ENCODE measurements around the gene IL17RD. TPM values are rescaled to one million over a fixed set of nuclear protein-coding genes. Genes with fewer than 3 reads are reported as not detected.

Gene IL17RD
- polyA plus RNA-seq, 2 of the 4 experiments (the other 2 are of a cell fraction): 0.89 to 1.4 TPM

- CTCF ChIA-PET: interaction anchor here (1.4 to 1.6 kb wide), 2 partner anchors 35 to 37 kb away, joined by 3 to 7 read pairs; no protein-coding TSS in a partner anchor
Observed at GRCh38 chr3:57135964-57136719, 29.0 kb downstream of the IL17RD start.

GRCh38 chr3:57133157-57133556 lies 32.0 kb downstream of the IL17RD start:
- 81% methylated on average over 4 of the region's 4 CpGs for WGBS (ENCODE audit: missing lambda C conversion rate)
- CTCF ChIA-PET: interaction anchor here (1.2 kb wide), 1 partner anchor 14 kb away, joined by 3 read pairs; no protein-coding TSS in a partner anchor
- Histone ChIP-seq H3K4me2 (no peak overlapping the region), H3K4me3 (no peak overlapping the region), H3K27ac (no peak overlapping the region), H3K9me3 (no peaks in the 10 kb centered on the region), H3K4me1 (no peaks in the 10 kb centered on the region)
- FAIRE-seq (no peak), DNase-seq (ENCODE audit: low read depth in 1 of 2, low spot score in 1 of 2) (no peak), ATAC-seq (no peak)
- POLR2A ChIA-PET: no interaction called here
- no peak for TF ChIP-seq KDM1A (IDR thresholded peaks at IDR 0.05; ENCODE audit: low read depth)
- TF ChIP-seq ZSCAN20 (CRISPR knock-in tag; IDR thresholded peaks at IDR 0.05): no peak
- no peak for TF ChIP-seq MYC (IDR thresholded peaks at IDR 0.05; ENCODE audit: borderline replicate concordance, low read length)
- no peak for TF ChIP-seq ZNF302 (CRISPR knock-in tag; IDR thresholded peaks at IDR 0.05)
- TF ChIP-seq REST (IDR thresholded peaks at IDR 0.05): no peak
- TF ChIP-seq HDAC2 (IDR thresholded peaks at IDR 0.05): no peak
- TF ChIP-seq CHD4 (IDR thresholded peaks at IDR 0.05; ENCODE audit: borderline replicate concordance): no peak
- TF ChIP-seq HOXB13 (CRISPR knock-in tag; IDR thresholded peaks at IDR 0.05; ENCODE audit: low read depth): no peak
- no peak for TF ChIP-seq HEYL (CRISPR knock-in tag; IDR thresholded peaks at IDR 0.05)
- no peak for TF ChIP-seq HES2 (IDR thresholded peaks at IDR 0.05)
- no peak for TF ChIP-seq PHF8 (IDR thresholded peaks at IDR 0.05; ENCODE audit: borderline replicate concordance, low read depth)
- no peak for TF ChIP-seq PBX3 (IDR thresholded peaks at IDR 0.05)
- no peak for TF ChIP-seq RCOR1 (IDR thresholded peaks at IDR 0.05; ENCODE audit: low read depth, low read length)

More at GRCh38 chr3:57135964-57136719, 29.0 kb downstream of the IL17RD start:
- ATAC-seq: no peak
- no peak for DNase-seq (ENCODE audit: low read depth in 1 of 2, low spot score in 1 of 2)
- Histone ChIP-seq H3K4me1 (no peaks in the 10 kb centered on the region), H3K27ac (no peak overlapping the region), H3K9me3 (no peaks in the 10 kb centered on the region), H3K4me2 (no peak overlapping the region), H3K4me3 (no peak overlapping the region)
- FAIRE-seq: no peak
- TF ChIP-seq NPAS2 (CRISPR knock-in tag; IDR thresholded peaks at IDR 0.05; ENCODE audit: borderline replicate concordance): no peak
- no peak for TF ChIP-seq MAZ (IDR thresholded peaks at IDR 0.05; ENCODE audit: borderline replicate concordance, low read depth, low read length)
- no peak for TF ChIP-seq EHMT2 (IDR thresholded peaks at IDR 0.05; ENCODE audit: low read depth)
- TF ChIP-seq CBX8 (IDR thresholded peaks at IDR 0.05): no peak
- no peak for TF ChIP-seq HMGXB4 (CRISPR knock-in tag; IDR thresholded peaks at IDR 0.05; ENCODE audit: borderline replicate concordance)
- TF ChIP-seq HDAC2 (IDR thresholded peaks at IDR 0.05): no peak
- no peak for TF ChIP-seq RFX5 (IDR thresholded peaks at IDR 0.05)
- no peak for TF ChIP-seq HOXA7 (CRISPR knock-in tag; IDR thresholded peaks at IDR 0.05)
- no peak for TF ChIP-seq HEYL (CRISPR knock-in tag; IDR thresholded peaks at IDR 0.05)
- no peak for TF ChIP-seq RCOR1 (IDR thresholded peaks at IDR 0.05; ENCODE audit: low read depth, low read length)
- TF ChIP-seq KDM1A (IDR thresholded peaks at IDR 0.05; ENCODE audit: low read depth): no peak
- no peak for TF ChIP-seq ESRRA (IDR thresholded peaks at IDR 0.05; ENCODE audit: borderline replicate concordance, low read length)
- no peak for TF ChIP-seq NFE2L2 (conservative IDR thresholded peaks at IDR 0.05; ENCODE audit: low read length)
- TF ChIP-seq TFCP2L1 (CRISPR knock-in tag; IDR thresholded peaks at IDR 0.05): no peak
- no peak for TF ChIP-seq EP300 (IDR thresholded peaks at IDR 0.05)
- no peak for TF ChIP-seq SREBF2 (IDR thresholded peaks at IDR 0.05)
- no peak for TF ChIP-seq POLR2A (IDR thresholded peaks at IDR 0.05; ENCODE audit: low read length)
- POLR2A ChIA-PET: interaction anchor here (0.6 kb wide), 1 partner anchor 57 kb away, joined by 3 read pairs; no protein-coding TSS in a partner anchor
- WGBS (ENCODE audit: missing lambda C conversion rate): 45% methylated on average over 5 of the region's 5 CpGs
